ENCODE data around the gene CDCA8. TPM values are rescaled to one million over a fixed set of nuclear protein-coding genes. Genes with fewer than 3 reads are reported as not detected.

The CDCA8 gene
- total and polyA plus RNA-seq, 8 donors: 3.4 to 32.6 (median 14.4) TPM

- Histone ChIP-seq H3K4me3 (peak overlapping the region in 1 of 2 donors; percentile 57), H3K9me3 (no peaks in the 10 kb centered on the region), H3K4me1 (peaks cover 20 to 36% of the 10 kb centered on the region in 2 donors), H3K36me3 (peaks cover 0 to 41% of the 10 kb centered on the region in 2 donors), H3K27me3 (no peaks in the 10 kb centered on the region), H3K27ac (no peak overlapping the region)
- no peak for TF ChIP-seq CTCF (IDR thresholded peaks at IDR 0.05)
- intact Hi-C loops (cut with DNase I): loop anchor here in 1 of 2 donors (10.0 kb wide), 1 partner anchor 234 kb away; no protein-coding TSS in a partner anchor
- DNase-seq: no peak
- ATAC-seq: no peak
Observed at GRCh38 chr1:37688926-37689325, 3.4 kb upstream of the CDCA8 start.

GRCh38 chr1:37691497-37692077 lies 729 bp upstream of the CDCA8 start:
- Histone ChIP-seq H3K27me3 (no peaks in the 10 kb centered on the region), H3K9me3 (no peaks in the 10 kb centered on the region), H3K4me1 (peaks cover 20 to 36% of the 10 kb centered on the region in 2 donors), H3K36me3 (peaks cover 0 to 21% of the 10 kb centered on the region in 2 donors), H3K27ac (peak overlapping the region in 1 of 2 donors; percentile 82), H3K4me3 (peak overlapping the region; percentile 57 to 74)
- ATAC-seq (peak; percentile 27), DNase-seq (peak in 3 of 4 donors; percentile 32 to 87 (median 41))
- intact Hi-C loops (cut with DNase I): no loop called here
- no peak for TF ChIP-seq CTCF (IDR thresholded peaks at IDR 0.05)

- no peak for TF ChIP-seq CTCF (IDR thresholded peaks at IDR 0.05)
- Histone ChIP-seq H3K9me3 (no peaks in the 10 kb centered on the region), H3K27ac (peak overlapping the region in 1 of 2 donors; percentile 82), H3K36me3 (peaks cover 0 to 11% of the 10 kb centered on the region in 2 donors), H3K4me1 (peaks cover 20 to 36% of the 10 kb centered on the region in 2 donors), H3K27me3 (no peaks in the 10 kb centered on the region), H3K4me3 (peak overlapping the region; percentile 57 to 74)
- no peak for ATAC-seq
- no peak for DNase-seq
- intact Hi-C loops (cut with DNase I): no loop called here
Observed at GRCh38 chr1:37692834-37693175, 489 bp downstream of the CDCA8 start.

GRCh38 chr1:37697090-37697489 lies 4.8 kb downstream of the CDCA8 start:
- Histone ChIP-seq H3K9me3 (no peaks in the 10 kb centered on the region), H3K4me3 (no peak overlapping the region), H3K27me3 (no peaks in the 10 kb centered on the region), H3K27ac (no peak overlapping the region), H3K36me3 (peaks cover 0 to 16% of the 10 kb centered on the region in 2 donors), H3K4me1 (peaks cover 4 to 5% of the 10 kb centered on the region in 2 donors)
- ATAC-seq: no peak
- no peak for TF ChIP-seq CTCF (IDR thresholded peaks at IDR 0.05)
- DNase-seq: no peak
- intact Hi-C loops (cut with DNase I): no loop called here

GRCh38 chr1:37697737-37698136 lies 5.4 kb downstream of the CDCA8 start:
- Histone ChIP-seq H3K27me3 (no peaks in the 10 kb centered on the region), H3K36me3 (peaks cover 0 to 21% of the 10 kb centered on the region in 2 donors), H3K9me3 (no peaks in the 10 kb centered on the region), H3K27ac (no peak overlapping the region), H3K4me1 (peaks cover 2 to 3% of the 10 kb centered on the region in 2 donors), H3K4me3 (no peak overlapping the region)
- ATAC-seq (no peak), DNase-seq (no peak)
- no peak for TF ChIP-seq CTCF (IDR thresholded peaks at IDR 0.05)
- intact Hi-C loops (cut with DNase I): no loop called here

All from left lung (tissue), 10 donors.